NCI-H187 (cell line): ENCODE results near the gene IFT20.
"Not testable (repeated sequence)": the region's sequence is repeated elsewhere in the genome, so short reads cannot be mapped to it uniquely, and the experiment has no call there.

Experiments
- DNase-seq, 2 experiments: peaks; one replicate each; lab custom pipeline; 2025; lab: John Stamatoyannopoulos, UW

IFT20 gene

DNA sequence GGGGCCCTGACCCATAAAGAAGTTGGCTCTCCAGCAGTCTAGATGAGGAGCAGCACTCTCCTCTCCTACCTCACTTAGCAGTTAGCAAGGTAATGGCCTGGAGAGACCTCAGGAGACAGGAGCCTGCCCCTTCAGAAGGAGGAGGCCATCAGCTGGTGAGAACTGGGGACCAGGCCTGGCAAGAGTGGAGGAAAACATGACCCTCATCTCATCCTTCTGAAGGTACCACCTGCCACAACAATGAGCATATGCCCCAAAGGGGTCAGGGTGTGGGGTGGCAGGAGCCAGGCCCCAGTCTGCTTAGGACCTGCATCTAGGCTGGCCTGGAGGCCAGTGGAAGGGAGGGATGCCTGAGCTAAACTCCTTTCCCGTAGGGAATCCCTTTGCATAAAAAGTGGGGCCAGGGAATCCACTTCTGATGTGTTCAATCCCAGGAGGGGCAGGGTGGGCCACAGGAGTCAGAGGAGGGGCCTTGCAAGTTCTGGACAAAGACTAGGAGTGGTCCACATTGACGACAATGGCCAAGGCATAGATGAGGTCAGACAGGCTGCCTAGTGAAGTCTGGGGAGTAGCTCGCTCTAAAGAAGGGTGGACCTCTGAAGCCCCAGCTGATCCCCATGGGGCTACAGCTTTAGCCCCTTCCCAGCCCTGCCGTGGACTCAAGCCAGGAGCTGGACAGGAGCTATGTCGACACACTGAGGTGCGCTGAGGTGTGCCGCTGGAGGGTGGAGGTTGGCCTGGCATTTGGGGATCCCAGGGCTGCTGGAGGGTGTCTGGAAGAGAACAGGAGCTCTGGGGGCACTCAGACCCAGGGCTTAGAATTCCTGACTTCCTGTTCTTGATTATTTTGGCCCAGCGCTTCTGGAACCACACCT is 28.7 kb upstream of the IFT20 start:
- no peak for DNase-seq

DNA sequence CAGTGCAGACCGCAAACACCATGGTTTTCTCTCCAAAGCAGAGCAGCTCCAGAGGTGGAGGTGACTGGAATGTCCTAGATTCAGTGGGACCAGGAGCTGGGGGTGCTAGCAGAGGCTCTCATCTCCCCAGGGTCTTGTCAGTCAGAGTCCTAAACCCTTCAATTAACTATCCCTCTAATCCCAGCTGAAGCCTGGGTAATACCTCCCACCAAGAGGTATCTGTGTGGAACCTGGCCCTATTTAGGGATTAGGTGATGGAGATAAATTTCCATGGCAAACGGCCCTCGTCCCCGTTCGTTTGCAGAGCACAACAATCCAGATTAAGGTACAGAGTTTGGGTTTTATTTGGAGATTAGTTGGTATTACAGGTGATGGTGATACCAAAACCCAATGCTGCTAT is 27.9 kb upstream of the IFT20 start:
- DNase-seq, result no peak

DNA sequence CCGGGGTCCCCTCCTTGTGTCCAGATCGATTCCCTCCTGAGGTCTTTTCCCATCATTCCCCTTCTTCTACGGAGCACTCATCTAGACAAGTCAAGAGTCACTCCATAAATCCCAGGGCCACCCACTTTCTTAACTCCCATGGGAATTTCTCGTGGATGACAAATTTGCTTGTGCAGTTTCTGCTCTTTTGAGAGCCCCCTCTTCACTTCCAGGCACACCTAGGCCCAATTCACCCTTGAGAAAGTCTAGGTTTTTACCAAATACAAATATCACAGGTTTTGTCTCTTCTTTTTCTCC is 22.6 kb upstream of the IFT20 start:
- no peak for DNase-seq

DNA sequence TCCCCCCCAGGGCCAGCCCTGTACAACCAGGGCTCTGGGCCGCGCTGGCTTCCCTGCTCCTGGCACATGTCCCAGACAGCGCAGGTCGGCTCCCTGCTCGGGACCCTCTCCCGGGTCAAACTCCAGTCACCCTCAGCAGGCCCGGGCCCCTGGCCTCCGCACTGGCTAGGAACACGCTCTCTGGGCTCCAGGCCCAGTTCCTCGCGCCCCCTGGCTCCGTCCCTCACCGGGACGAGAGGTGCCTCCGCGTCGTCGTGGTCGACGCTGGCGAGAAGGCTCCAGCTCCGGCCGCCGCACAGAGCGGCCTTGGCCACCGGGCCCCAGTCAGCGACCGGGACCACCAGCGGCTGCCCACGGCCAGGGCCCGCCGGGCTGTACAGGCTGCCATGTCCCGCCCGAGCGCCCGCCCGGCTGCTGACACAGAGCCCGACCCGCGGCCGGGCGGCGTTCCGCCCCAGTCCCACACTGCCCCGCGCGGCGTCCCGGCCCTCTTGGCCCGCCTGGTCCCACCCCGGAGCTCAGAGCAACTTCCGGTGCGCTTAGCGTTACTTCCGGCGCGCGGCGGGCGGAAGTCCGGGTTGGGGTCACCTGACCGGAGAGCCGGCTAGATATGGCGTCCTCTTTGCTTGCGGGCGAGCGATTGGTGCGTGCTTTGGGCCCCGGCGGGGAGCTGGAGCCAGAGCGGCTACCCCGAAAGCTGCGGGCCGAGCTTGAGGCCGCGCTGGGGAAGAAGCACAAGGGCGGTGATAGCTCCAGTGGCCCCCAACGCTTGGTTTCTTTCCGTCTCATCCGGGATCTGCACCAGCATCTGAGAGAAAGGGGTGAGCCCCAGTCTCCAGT is 22.0 kb upstream of the IFT20 start, which contains the start of gene POLDIP2:
POLDIP2 (minus strand) TSS at position 467 of the 840 bp plus-strand sequence; CDS start at position 388, 79 bp downstream.
- DNase-seq, result peak; percentile 78 to 93

DNA sequence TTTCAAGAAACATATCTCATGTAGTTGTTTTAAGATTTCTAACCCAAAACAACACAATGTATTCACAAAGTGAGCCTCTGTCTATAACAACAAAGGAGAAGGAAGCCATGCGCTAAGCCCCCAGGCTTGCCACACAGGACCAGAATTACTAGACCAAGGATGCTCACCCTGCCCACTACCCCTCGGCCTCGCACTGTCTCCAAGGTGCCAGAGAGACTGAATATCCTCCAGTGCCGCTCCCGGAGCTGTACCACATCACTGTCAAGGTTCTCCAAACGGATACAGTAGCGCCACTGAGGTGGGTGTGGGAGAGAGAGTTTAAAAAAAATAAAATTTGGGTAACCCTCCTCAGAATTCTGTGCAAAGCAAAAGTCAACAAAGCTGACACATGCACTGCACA is 15.0 kb upstream of the IFT20 start:
- DNase-seq, result no peak

DNA sequence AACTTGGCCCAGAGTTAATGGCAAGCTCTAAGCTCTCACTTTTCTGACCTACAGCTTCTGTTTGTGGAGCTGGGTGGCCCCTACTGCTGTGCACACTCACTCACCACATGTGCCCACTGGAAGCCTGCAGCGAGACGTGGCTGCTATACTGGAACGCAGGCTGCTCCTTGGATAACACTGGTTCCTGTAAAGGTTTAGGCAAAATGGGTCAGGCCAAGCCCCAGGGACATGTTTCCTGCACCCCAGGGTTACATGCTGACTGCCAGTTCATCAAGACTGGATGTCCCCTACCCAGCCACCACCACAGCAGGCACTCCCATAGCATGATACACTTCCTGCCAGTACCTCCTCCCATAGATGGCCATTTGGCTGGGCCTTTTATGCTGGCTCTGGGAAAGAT is 13.7 kb upstream of the IFT20 start:
- no peak for DNase-seq

DNA sequence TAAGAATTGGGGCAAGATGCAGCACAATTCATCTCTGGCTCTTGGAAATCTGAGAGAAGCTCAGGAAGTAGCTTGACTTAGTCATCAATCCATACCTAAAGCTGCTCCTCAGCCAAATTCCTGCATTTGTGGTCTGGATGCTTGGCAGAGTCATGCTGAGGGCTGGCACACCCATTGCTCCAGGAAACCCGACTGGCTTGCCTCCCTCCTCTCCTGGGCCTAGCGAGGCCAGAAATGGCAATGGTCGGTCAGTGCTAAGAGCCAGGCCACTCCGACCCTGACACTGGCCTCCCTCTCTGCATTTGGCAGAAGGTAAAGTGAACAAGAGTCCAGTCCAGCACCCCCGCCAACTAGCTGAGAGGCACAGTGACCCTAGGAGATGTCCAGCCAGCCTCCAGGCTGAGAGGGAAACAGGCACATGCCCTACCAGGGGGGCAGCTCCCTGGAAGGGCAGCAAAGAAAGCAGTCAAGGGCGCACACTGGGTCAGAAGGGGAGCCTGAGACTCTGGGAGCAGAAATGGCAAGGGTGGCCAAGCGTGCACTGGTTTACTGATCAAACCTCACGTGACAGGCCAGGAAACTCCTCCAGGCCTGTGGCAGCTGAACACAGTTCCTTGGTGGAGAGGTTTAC is 12.1 kb upstream of the IFT20 start:
- no peak for DNase-seq

DNA sequence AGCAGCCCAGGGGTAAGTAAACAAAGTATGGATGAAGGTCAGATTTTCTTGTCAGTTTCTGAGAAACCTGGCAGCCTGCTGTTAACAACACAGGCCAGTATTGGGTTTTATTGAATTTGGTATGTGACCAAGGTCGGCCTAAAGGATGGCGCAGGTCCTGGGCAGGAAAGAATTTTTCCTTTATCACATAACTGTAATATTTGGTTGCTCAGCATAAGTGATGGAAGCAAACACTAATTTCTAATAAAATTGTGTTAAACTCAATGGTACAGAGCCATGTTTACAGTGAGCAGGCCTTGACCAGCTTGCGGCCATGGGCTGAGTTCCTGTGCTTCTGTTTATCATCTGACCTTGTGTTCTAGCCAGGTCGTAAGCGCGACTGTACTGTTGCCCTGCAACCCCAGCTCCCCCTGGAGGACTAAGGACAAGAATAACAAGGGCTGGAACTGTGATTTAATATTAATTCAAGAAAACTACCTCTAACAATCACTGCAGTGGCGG is 11.5 kb upstream of the IFT20 start:
- DNase-seq, result no peak

DNA sequence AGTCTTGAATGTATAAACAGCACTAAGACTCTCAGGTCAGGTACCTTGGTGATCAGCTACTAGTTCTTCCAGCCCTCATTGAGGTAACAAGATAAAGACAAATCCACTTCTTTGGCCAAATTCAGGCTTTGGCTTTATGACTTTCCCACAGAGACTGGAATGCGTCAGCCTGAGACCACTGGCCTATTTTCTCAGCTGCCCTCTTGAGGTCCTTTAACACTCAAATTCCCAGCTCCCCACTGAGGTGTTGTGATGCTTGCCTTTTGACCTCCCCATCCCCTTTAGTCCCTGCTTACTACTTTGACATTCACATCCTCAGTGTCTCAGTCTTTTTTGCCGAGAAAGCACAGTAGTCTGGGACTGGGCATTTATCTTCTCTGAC is 10.9 kb upstream of the IFT20 start:
- DNase-seq, result no peak

DNA sequence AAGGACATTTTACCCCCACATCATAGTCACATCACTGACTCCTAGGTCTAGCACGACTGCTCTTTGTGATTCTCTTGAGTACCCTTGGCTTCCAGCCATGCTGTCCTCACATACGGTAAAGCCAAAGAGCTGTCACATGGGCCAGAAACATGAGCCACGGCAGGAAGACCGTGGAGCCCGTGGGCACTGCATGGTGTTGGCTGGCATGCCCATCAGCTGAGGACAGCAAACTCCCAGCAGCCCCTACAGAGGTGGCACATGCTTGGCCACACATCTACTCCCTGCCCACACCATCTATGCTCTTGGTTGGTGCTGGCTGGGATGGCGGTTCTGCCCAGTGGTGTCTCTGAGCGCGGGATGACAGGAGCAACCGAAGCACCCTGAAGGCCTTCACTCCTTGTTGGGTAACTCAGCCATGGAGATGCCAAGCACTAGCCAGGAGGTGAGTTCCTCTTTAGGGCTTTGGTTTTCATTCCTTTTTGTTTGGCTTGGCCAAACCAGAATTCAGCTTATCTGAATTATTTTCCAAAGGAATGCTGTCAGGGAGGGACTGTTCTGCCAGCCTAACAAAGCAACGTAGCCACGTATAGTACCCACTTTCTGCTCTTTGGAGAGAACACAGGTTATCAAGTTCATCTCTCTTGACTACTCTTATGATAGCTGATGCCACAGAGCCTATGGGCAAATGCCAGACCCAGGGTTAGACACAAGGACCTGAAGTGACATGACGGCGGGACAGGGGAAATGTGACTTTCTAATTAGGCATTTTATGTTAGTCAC is 10.3 kb upstream of the IFT20 start:
- DNase-seq, result peak in 1 of 2 experiments; percentile 13

DNA sequence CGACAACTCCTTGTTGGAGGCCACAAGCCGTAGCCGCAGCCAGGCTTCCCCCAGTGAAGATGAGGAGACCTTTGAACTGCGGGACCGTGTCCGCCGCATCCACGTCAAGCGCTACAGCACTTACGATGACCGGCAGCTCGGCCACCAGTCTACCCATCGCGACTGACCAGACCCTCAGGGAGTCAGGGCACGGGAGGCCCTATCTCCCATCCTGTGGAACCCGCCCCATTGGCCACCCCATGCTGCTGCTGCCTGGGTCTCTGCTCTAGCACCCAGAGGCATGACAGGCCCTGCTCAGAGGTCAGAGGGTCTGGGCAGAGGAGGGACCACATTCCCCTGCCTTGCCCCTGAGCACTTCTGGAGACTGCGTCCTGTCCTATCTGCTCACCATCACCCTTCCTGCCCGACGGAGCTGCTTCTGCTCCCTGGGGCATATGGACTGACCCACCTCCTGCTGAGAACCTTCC is 9.2 kb upstream of the IFT20 start:
- no peak for DNase-seq

DNA sequence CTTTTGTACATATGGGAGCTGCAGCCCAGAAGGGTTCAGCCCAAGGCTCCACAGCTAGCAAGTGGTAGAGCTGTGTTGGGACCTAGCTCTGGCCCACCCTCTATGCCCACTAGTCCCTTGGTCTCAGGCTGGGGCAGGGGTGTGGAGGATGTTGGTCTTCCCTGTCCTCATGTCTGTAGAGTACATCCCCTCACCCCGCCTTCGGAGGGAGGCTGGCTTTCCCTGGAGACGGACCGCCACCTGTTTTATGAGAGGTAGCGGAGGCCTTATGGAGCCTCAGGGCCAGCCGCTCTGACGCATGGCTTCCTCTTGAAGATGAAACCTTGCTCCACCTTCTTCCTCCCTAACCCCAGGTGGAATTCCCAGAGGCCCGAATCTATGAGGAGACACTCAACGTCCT is 8.7 kb upstream of the IFT20 start:
- peak in 1 of 2 experiments; percentile 44 for DNase-seq

DNA sequence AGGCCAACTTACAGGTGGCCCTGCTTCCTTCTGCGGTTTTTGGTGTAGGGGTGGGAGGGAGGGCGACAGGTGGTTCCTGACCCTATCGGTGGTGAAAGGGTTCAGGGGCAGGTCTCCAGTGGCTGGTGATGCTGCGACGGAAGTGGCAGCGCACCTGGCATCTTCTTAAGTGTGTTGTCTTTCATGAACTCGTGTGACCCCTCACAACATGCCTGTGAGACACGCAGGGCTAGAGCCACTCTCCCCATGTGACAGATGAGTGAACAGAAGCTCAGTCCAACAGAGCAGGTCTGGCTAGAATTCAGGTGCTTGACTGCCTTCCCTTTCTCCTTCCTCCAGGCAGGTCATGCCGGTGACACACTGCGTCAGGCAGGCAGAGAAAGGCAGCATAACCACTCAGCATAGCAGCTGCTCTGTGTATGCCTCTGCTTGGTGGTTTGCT is 8.2 kb upstream of the IFT20 start:
- no peak for DNase-seq

DNA sequence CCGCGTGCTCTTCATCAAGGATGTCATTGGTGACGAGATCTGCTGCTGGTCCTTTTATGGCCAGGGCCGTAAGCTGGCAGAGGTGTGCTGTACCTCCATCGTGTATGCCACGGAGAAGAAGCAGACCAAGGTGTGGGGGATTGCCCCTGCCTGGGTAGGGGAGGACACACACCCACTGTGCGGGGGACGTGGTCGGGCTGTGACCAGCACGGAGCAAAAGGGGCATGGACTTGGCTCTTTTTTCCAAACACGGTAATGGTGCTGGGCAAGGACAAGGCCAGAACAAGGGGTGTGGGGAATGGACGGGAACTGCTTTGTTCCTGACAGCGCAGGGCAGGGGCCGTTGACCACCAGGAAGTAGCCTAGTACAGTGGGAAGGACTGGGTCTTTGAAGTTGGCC is 7.0 kb upstream of the IFT20 start:
- DNase-seq, result no peak

DNA sequence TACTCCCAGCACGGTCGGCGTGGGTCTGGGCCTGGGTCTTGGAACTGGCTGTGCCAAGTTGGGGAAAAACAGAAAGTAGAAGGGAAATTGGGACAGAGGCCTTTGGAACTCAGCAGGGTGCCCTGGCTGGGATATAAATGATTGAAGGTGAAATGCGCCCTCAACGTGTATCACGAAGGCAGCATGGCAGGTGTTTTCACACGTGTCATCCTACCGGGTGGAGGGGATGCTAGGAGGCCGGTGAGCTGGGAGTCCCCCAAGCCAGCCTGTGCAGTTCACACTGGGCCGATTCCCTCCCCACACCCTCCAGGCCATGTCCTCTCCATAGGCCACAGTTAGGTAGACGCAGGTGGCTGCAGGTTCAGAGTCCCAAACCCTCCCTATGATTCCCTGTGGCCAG is 6.2 kb upstream of the IFT20 start:
- DNase-seq, result no peak

DNA sequence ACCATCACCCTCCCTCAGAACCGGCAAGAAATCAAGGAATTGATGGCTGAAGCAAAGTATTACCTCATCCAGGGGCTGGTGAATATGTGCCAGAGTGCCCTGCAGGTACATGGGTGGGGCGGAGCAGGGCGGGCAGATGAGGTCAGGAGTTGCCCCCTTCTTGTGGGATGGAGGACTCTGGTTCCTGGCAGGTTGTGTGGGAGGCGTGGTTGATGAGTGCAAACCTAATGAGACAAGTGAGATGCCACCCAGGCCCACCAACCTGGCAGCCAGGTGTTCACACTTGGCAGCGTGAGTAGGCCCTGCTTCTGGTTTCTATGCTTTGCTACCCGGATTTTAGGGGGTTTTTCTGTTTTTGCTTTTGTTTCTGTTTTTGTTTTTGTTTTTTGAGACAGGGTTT is 5.1 kb upstream of the IFT20 start:
- no peak for DNase-seq

DNA sequence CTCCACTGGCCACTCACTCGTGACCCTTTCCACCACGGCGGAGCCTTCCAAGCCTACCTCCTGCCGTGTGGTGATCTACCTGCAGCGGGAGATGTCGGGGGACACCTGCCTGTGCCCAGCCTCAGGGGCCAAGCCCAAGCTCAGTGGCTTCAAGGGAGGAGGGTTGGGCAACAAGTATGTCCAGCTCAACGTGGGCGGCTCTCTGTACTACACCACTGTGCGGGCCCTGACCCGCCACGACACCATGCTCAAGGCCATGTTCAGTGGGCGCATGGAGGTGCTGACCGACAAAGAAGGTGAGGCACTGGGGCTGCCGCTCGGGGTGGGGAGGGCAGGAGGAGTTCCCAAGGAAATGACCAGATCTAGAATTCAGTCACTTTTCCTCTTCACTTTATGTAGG is 4.2 kb upstream of the IFT20 start:
- DNase-seq, result no peak

DNA sequence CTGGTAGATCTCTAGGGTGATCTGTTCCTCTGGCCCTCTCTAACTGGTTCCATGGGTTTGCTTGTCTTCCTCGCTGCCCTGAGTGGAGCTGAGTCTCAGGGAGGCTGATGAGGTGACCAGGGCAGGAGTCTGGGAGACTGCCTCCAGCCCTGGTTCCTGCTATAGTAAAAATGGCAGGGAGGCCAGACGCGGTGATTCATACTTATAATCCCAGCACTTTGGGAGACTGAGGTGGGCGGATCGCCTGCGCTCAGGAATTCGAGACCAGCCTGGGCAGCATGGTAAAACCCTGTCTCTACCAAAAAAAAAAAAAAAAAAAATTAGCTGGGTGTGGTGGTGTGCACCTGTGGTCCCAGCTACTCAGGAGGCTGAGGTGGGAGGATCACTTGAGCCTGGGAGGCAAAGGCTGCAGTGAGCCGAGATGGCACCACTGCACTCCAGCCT is 3.5 kb upstream of the IFT20 start:
- not testable (repeated sequence) for DNase-seq

DNA sequence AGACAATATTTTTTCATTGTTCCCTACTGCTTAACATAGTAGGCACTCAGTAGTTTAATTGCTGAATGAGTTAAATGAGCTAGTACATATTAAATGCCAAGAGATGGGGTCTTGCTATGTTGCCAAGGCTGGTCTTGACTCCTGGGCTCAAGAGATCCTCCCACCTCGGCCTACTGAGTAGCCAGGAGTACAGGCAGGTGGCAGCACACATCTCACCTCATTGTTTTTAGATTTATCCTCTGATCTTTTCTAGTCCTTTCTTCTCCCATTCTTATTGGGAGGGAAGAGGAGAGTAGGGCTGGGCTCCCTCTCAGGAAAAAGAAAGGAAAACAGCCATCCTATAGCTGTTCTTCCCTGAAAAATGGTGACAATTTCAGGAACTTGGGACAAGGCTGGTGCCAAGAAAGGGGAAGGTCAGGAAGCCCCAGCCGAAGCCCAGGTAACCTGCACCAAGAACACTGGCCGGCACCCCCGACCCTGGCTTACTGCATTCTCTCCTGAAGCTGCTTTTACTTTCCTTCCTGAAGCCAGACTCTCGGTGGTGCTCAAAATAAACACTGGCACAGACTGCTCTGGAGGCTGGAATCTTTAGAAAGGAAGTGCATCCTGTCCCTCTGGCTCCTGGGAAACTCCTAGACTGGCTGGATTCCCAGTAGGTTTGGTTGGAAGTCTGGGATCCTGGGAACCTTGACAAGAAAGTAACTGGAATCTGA is 2.9 kb upstream of the IFT20 start:
- no peak for DNase-seq

DNA sequence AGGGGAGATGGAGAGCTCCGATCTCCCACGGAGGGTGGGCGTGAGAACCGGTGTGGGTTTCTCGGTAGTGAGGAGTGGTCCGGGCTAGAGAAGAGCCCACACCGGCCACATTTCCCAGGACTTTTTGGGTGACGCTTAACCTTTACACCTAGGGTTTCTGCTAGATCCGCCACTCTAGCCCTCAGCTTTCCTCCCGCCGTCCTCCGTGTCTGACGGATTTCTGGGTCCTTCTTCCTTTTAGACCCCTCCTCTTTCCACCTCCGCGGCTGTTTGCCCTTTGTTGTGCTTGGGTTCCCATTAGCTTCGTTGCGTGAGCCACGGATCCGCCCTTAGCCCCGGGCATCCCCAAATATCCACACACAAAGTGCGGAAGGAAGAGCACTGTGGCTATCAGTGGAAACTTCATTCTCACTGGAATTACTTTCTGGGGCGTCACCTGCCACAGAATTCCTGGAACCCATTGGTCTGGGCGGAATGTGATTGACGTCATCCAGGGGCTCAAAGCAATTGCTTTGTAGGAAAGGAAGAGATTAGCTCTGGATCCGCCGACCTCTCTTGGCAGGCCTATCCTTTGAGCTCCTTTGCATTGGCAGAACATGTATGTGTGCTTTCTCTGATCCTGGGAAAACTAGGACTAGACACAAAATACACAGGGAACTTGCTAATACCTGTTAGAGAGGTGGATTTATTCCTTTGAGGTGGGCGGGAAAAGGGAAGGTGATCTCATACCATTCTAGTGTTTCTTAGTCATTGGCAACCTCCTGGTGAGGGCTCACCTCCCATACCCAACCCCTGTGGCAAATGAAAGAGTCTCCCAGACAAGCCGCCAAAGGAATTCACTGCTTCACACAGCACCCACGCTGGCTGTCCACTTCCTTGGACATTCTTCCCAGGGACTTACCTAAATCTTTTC is 943 bp upstream of the IFT20 start:
- DNase-seq, result no peak
